Measurements from ENCODE around the gene SH2D7.

SH2D7 gene

GRCh38 chr15:78049691-78050440 is 42.5 kb upstream of the SH2D7 start:
- DNase-seq (ENCODE audit: low read depth, low spot score), result no peak
- H3K4me1 ChIP-seq (ENCODE audit: insufficient read depth, insufficient read length), result peaks cover 5% of the 10 kb centered on the region

DNA sequence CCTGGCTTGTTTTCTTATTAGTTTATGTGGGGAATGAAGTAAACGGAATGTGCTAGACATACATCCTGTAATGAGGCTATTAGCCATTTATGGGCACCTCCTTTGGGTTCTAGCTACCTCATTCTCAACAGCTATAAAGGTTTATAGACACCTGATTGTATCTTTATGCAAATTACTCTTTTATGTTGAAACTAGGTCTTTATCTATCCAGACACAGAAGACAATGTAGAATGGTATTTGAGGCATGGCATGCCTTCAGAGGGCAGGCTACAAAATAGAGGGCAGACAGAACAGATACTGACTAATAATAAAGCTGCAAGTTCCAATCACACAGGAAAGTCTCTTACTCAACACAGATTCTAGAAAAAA is 41.9 kb upstream of the SH2D7 start:
- Histone ChIP-seq H3K4me3 (ENCODE audit: insufficient read length, low read depth) (no peak overlapping the region), H3K4me1 (ENCODE audit: insufficient read depth, insufficient read length) (peaks cover 5% of the 10 kb centered on the region), H3K36me3 (ENCODE audit: insufficient read depth, insufficient read length, low read length) (peaks cover 14% of the 10 kb centered on the region), H3K9ac (ENCODE audit: insufficient read length, low read depth) (no peak overlapping the region), H3K27me3 (ENCODE audit: insufficient read depth, insufficient read length) (no peaks in the 10 kb centered on the region), H3K9me3 (ENCODE audit: insufficient read depth, low read length) (no peaks in the 10 kb centered on the region)
- DNase-seq (ENCODE audit: low read depth, low spot score), result no peak
- TF ChIP-seq ZNF274 (IDR thresholded peaks at IDR 0.05; ENCODE audit: low read depth, low read length) (no peak), YY1 (IDR thresholded peaks at IDR 0.05; ENCODE audit: insufficient read depth, insufficient read length) (no peak), SUZ12 (IDR thresholded peaks at IDR 0.05; ENCODE audit: extremely low read depth, insufficient read depth, insufficient read length) (no peak)

More at GRCh38 chr15:78049691-78050440, 42.5 kb upstream of the SH2D7 start:
- H3K4me3 ChIP-seq (ENCODE audit: insufficient read length, low read depth), result no peak overlapping the region
- TF ChIP-seq YY1 (IDR thresholded peaks at IDR 0.05; ENCODE audit: insufficient read depth, insufficient read length) (no peak), SUZ12 (IDR thresholded peaks at IDR 0.05; ENCODE audit: extremely low read depth, insufficient read depth, insufficient read length) (no peak), ZNF274 (IDR thresholded peaks at IDR 0.05; ENCODE audit: low read depth, low read length) (no peak)
- no peaks in the 10 kb centered on the region for H3K9me3 ChIP-seq (ENCODE audit: insufficient read depth, low read length)
- no peak overlapping the region for H3K9ac ChIP-seq (ENCODE audit: insufficient read length, low read depth)
- H3K27me3 ChIP-seq (ENCODE audit: insufficient read depth, insufficient read length), result no peaks in the 10 kb centered on the region
- peaks cover 15% of the 10 kb centered on the region for H3K36me3 ChIP-seq (ENCODE audit: insufficient read depth, insufficient read length, low read length)

DNA sequence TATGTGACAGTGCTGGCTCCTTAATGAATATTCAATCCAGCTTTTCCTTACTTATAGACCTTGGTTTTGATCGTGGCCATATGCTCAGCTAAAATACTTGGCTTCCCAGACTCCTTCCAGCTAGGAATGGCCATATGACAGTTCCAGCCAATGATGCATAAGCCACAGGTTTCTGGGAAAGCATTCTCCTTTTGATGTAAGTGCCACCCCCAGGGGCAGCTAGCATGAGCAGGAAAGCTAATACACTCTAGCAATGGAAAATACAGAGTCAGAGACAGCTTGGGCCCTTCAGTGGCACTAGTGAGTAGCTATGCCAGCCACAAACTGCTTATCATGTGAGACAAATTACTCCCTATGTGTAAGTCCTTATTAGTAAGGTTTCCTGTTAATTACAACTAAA is 41.5 kb upstream of the SH2D7 start:
- H3K4me3 ChIP-seq (ENCODE audit: insufficient read length, low read depth), result no peak overlapping the region
- no peak for DNase-seq (ENCODE audit: low read depth, low spot score)
- TF ChIP-seq YY1 (IDR thresholded peaks at IDR 0.05; ENCODE audit: insufficient read depth, insufficient read length), result no peak
- no peak for TF ChIP-seq ZNF274 (IDR thresholded peaks at IDR 0.05; ENCODE audit: low read depth, low read length)
- no peak for TF ChIP-seq SUZ12 (IDR thresholded peaks at IDR 0.05; ENCODE audit: extremely low read depth, insufficient read depth, insufficient read length)
- H3K27me3 ChIP-seq (ENCODE audit: insufficient read depth, insufficient read length), result no peaks in the 10 kb centered on the region
- H3K4me1 ChIP-seq (ENCODE audit: insufficient read depth, insufficient read length), result peaks cover 5% of the 10 kb centered on the region
- H3K36me3 ChIP-seq (ENCODE audit: insufficient read depth, insufficient read length, low read length), result peaks cover 14% of the 10 kb centered on the region
- no peaks in the 10 kb centered on the region for H3K9me3 ChIP-seq (ENCODE audit: insufficient read depth, low read length)
- H3K9ac ChIP-seq (ENCODE audit: insufficient read length, low read depth), result no peak overlapping the region

DNA sequence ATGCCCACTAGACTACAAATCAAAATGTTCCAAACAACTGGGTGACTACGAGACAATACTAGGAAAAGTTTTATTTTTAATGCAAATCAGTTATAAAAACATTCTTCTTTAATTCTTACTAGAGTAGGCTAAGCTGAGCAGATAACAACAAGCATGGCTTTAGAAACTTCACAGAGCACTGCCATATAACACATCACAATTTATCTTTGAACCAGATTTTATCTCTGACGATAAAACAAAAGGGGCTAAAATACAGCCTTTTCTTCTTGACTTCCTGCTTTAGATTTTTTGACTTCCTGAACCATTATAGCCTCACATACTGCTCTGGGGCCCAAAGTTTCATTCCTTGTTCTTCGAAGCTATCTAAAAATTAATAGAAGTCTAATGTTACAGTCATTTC is 40.8 kb upstream of the SH2D7 start:
- Histone ChIP-seq H3K9me3 (ENCODE audit: insufficient read depth, low read length) (no peaks in the 10 kb centered on the region), H3K9ac (ENCODE audit: insufficient read length, low read depth) (no peak overlapping the region), H3K4me1 (ENCODE audit: insufficient read depth, insufficient read length) (peaks cover 5% of the 10 kb centered on the region), H3K4me3 (ENCODE audit: insufficient read length, low read depth) (no peak overlapping the region), H3K36me3 (ENCODE audit: insufficient read depth, insufficient read length, low read length) (peaks cover 14% of the 10 kb centered on the region), H3K27me3 (ENCODE audit: insufficient read depth, insufficient read length) (no peaks in the 10 kb centered on the region)
- no peak for DNase-seq (ENCODE audit: low read depth, low spot score)
- TF ChIP-seq YY1 (IDR thresholded peaks at IDR 0.05; ENCODE audit: insufficient read depth, insufficient read length), result no peak

- Histone ChIP-seq H3K4me1 (ENCODE audit: insufficient read depth, insufficient read length) (peaks cover 5% of the 10 kb centered on the region), H3K36me3 (ENCODE audit: insufficient read depth, insufficient read length, low read length) (peaks cover 14% of the 10 kb centered on the region), H3K9ac (ENCODE audit: insufficient read length, low read depth) (no peak overlapping the region), H3K27me3 (ENCODE audit: insufficient read depth, insufficient read length) (no peaks in the 10 kb centered on the region), H3K4me3 (ENCODE audit: insufficient read length, low read depth) (no peak overlapping the region), H3K9me3 (ENCODE audit: insufficient read depth, low read length) (no peaks in the 10 kb centered on the region)
- no peak for TF ChIP-seq SUZ12 (IDR thresholded peaks at IDR 0.05; ENCODE audit: extremely low read depth, insufficient read depth, insufficient read length)
- no peak for TF ChIP-seq ZNF274 (IDR thresholded peaks at IDR 0.05; ENCODE audit: low read depth, low read length)
- TF ChIP-seq YY1 (IDR thresholded peaks at IDR 0.05; ENCODE audit: insufficient read depth, insufficient read length), result no peak
- DNase-seq (ENCODE audit: low read depth, low spot score), result no peak
These were observed 40.4 kb upstream of the SH2D7 start for GRCh38 chr15:78052001-78052401.

GRCh38 chr15:78052545-78052944 is 39.8 kb upstream of the SH2D7 start:
- DNase-seq (ENCODE audit: low read depth, low spot score), result no peak
- TF ChIP-seq SUZ12 (IDR thresholded peaks at IDR 0.05; ENCODE audit: extremely low read depth, insufficient read depth, insufficient read length) (no peak), ZNF274 (IDR thresholded peaks at IDR 0.05; ENCODE audit: low read depth, low read length) (no peak), YY1 (IDR thresholded peaks at IDR 0.05; ENCODE audit: insufficient read depth, insufficient read length) (no peak)
- Histone ChIP-seq H3K36me3 (ENCODE audit: insufficient read depth, insufficient read length, low read length) (peaks cover 14% of the 10 kb centered on the region), H3K4me1 (ENCODE audit: insufficient read depth, insufficient read length) (peaks cover 5% of the 10 kb centered on the region), H3K4me3 (ENCODE audit: insufficient read length, low read depth) (no peak overlapping the region), H3K9ac (ENCODE audit: insufficient read length, low read depth) (no peak overlapping the region), H3K27me3 (ENCODE audit: insufficient read depth, insufficient read length) (no peaks in the 10 kb centered on the region), H3K9me3 (ENCODE audit: insufficient read depth, low read length) (no peaks in the 10 kb centered on the region)

DNA sequence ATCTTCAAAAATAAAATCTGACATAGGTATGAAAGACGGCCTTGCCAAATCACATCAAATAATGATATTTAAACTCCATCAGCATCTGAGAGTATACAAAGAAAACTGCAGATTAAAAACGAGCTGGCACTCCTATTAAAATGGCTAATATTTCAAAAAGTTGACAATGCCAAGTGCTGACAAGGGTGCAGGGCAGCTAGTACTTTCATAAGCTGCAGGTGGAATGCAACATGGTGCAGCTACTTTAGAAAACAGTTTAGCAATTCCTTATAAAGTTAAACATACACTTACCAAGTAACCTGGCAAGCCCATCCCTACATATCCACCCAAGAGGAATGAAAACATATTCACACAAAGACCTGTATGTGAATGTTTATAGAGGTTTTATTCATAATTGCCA is 37.8 kb upstream of the SH2D7 start:
- Histone ChIP-seq H3K9ac (ENCODE audit: insufficient read length, low read depth) (no peak overlapping the region), H3K4me1 (ENCODE audit: insufficient read depth, insufficient read length) (peaks cover 5% of the 10 kb centered on the region), H3K27me3 (ENCODE audit: insufficient read depth, insufficient read length) (no peaks in the 10 kb centered on the region), H3K36me3 (ENCODE audit: insufficient read depth, insufficient read length, low read length) (peaks cover 14% of the 10 kb centered on the region), H3K4me3 (ENCODE audit: insufficient read length, low read depth) (no peak overlapping the region), H3K9me3 (ENCODE audit: insufficient read depth, low read length) (no peaks in the 10 kb centered on the region)
- DNase-seq (ENCODE audit: low read depth, low spot score), result no peak
- TF ChIP-seq YY1 (IDR thresholded peaks at IDR 0.05; ENCODE audit: insufficient read depth, insufficient read length) (no peak), ZNF274 (IDR thresholded peaks at IDR 0.05; ENCODE audit: low read depth, low read length) (no peak), SUZ12 (IDR thresholded peaks at IDR 0.05; ENCODE audit: extremely low read depth, insufficient read depth, insufficient read length) (no peak)

Data from NT2/D1 (cell line).